GM12878 (cell line): Measurements from ENCODE around the gene SLC25A3. TPM values are rescaled to one million over a fixed set of nuclear protein-coding genes. Genes with fewer than 3 reads are reported as not detected.

Experiments
- ATAC-seq: fragments of 200-7000 bp; cut with Tn5 transposase; 3 replicates; pipeline ENCODE4 v1.9.1; 2020; ENCODE audit warnings: mild to moderate bottlenecking, moderate library complexity
- BruUV-seq: library from RNA; stranded (reverse); fragments of 400-500 nt; replicated peaks from 2 replicates; lab custom pipeline; 2021; lab: Mats Ljungman, UMichigan
- CTCF ChIA-PET: fragments of 300-600 bp; sonication (Branson Sonifier 250); formaldehyde crosslinking; extraction: SDS; loops from one replicate; lab custom pipeline; 2021; ENCODE audit warnings: inconsistent platforms; lab: Yijun Ruan, JAX
- POLR2A ChIA-PET: fragments of 350-600 bp; formaldehyde crosslinking; extraction: SDS; loops from one replicate; lab custom pipeline; 2021; ENCODE audit warnings: inconsistent platforms; lab: Charles Lee
- RAD21 ChIA-PET: fragments of 300-600 bp; sonication (Branson Sonifier 250); formaldehyde crosslinking; loops from one replicate; lab custom pipeline; 2023; ENCODE audit warnings: antibody characterized with exemption; ENCODE audit not compliant: unreplicated experiment; lab: Charles Lee
- SMC1A ChIA-PET: fragments of 300-600 bp; sonication (Branson Sonifier 250); formaldehyde crosslinking; loops from one replicate; lab custom pipeline; 2023; ENCODE audit not compliant: unreplicated experiment, uncharacterized antibody; lab: Charles Lee
- DNase-seq: peaks from one replicate; pipeline ENCODE4 v3.0.0-alpha.2; 2011; ENCODE audit warnings: low read depth, low spot score
- FAIRE-seq: peaks from 3 replicates; lab custom pipeline; 2011; peaks lifted over from hg19 to GRCh38; lab: Jason Lieb, UNC
- H2AFZ ChIP-seq: 2 replicates; pipeline ENCODE4 v1.6.0; 2011; ENCODE audit warnings: low read depth, low read length, control low read depth; ENCODE audit not compliant: control insufficient read depth
- H3K27ac ChIP-seq: 2 replicates; pipeline ENCODE4 v1.5.1; 2011; ENCODE audit warnings: control low read depth; ENCODE audit not compliant: control insufficient read depth, insufficient read depth
- H3K27me3 ChIP-seq, 2 experiments: replicated peaks in 1 of 2; 2 replicates each; pipeline versions ENCODE4 v1.6.0 to v1.6.1; 2011; ENCODE audit warnings: low read length in 1 of 2; ENCODE audit not compliant: control insufficient read depth in 2 of 2, insufficient read depth in 2 of 2
- H3K36me3 ChIP-seq, 2 experiments: 2 replicates each; pipeline ENCODE4 v1.5.1; 2011; ENCODE audit warnings: low read length in 1 of 2; ENCODE audit not compliant: control insufficient read depth in 2 of 2, insufficient read depth in 2 of 2
- H3K4me1 ChIP-seq: 2 replicates; pipeline ENCODE4 v1.6.1; 2011; ENCODE audit warnings: mild to moderate bottlenecking, low read length, moderate library complexity, mixed read lengths; ENCODE audit not compliant: control insufficient read depth, insufficient read depth
- H3K4me2 ChIP-seq: 2 replicates; pipeline ENCODE4 v1.6.0; 2011; ENCODE audit warnings: control low read depth; ENCODE audit not compliant: control insufficient read depth, insufficient read depth
- H3K4me3 ChIP-seq: fragments of 200-600 bp; sonication (generic); 2 replicates; pipeline ENCODE4 v1.5.1; 2016
- H3K79me2 ChIP-seq: 2 replicates; pipeline ENCODE4 v1.6.0; 2011; ENCODE audit warnings: low read length; ENCODE audit not compliant: control insufficient read depth, insufficient read depth
- H3K9ac ChIP-seq: 2 replicates; pipeline ENCODE4 v1.8.0; 2011; ENCODE audit warnings: low read length, control low read depth, mixed read lengths; ENCODE audit not compliant: control insufficient read depth, insufficient read depth
- H3K9me3 ChIP-seq: replicated peaks from 3 replicates; pipeline ENCODE4 v1.5.1; 2011; ENCODE audit warnings: mild to moderate bottlenecking, low read length; ENCODE audit not compliant: control insufficient read depth, insufficient read depth
- H4K20me1 ChIP-seq: 2 replicates; pipeline ENCODE4 v1.6.0; 2011; ENCODE audit not compliant: control insufficient read depth, insufficient read depth
- CBFB ChIP-seq: IDR thresholded peaks from 2 replicates; pipeline ENCODE4 v1.6.1; 2016; ENCODE audit warnings: antibody characterized with exemption, low read depth
- CREB1 ChIP-seq: IDR thresholded peaks from 2 replicates; pipeline ENCODE4 v1.6.1; 2012; ENCODE audit warnings: low read depth, mild to moderate bottlenecking, inconsistent platforms
- EED ChIP-seq: sonication (generic); IDR thresholded peaks from 2 replicates; pipeline ENCODE4 v1.6.1; 2016; ENCODE audit warnings: antibody characterized with exemption, low read depth
- ELK1 ChIP-seq: IDR thresholded peaks from 2 replicates; pipeline ENCODE4 v1.6.1; 2012; ENCODE audit warnings: low read depth, low read length, improper control_type of control experiment
- EP300 ChIP-seq, 2 experiments: fragments of 150-350 bp in 1 of 2; IDR thresholded peaks; 2 replicates each; pipeline ENCODE4 v1.6.1; 2011 to 2012; ENCODE audit warnings: low read depth in 2 of 2, low read length in 2 of 2, borderline replicate concordance in 1 of 2, improper control_type of control experiment in 1 of 2, inconsistent platforms in 1 of 2; ENCODE audit not compliant: control insufficient read depth in 1 of 2
- HCFC1 ChIP-seq: fragments of 150-350 bp; IDR thresholded peaks from 2 replicates; pipeline ENCODE4 v1.6.1; 2014; ENCODE audit warnings: low read length
- MTA2 ChIP-seq: fragments of 450-650 bp; IDR thresholded peaks from 2 replicates; pipeline ENCODE4 v1.6.1; 2016; ENCODE audit warnings: low read depth, mild to moderate bottlenecking, moderate library complexity
- NFXL1 ChIP-seq: fragments of 450-650 bp; IDR thresholded peaks from 2 replicates; pipeline ENCODE4 v1.6.1; 2017; ENCODE audit warnings: antibody characterized with exemption, mild to moderate bottlenecking, borderline replicate concordance
- NKRF ChIP-seq: fragments of 450-650 bp; conservative IDR thresholded peaks from 2 replicates; pipeline ENCODE4 v1.6.1; 2017; ENCODE audit warnings: mild to moderate bottlenecking, moderate library complexity
- PML ChIP-seq: IDR thresholded peaks from 2 replicates; pipeline ENCODE4 v1.6.1; 2012; ENCODE audit warnings: low read length, inconsistent platforms
- POLR2A ChIP-seq: IDR thresholded peaks from 2 replicates; pipeline ENCODE4 v1.6.1; 2011; ENCODE audit warnings: low read depth, mild to moderate bottlenecking, low read length
- POLR2AphosphoS2 ChIP-seq: IDR thresholded peaks from 2 replicates; pipeline ENCODE4 v1.6.1; 2011; ENCODE audit warnings: low read depth, mild to moderate bottlenecking, low read length, improper control_type of control experiment, moderate library complexity
- POLR2AphosphoS5 ChIP-seq: IDR thresholded peaks from 2 replicates; pipeline ENCODE4 v1.6.1; 2011; ENCODE audit warnings: mild to moderate bottlenecking, low read length, inconsistent platforms
- SP1 ChIP-seq: IDR thresholded peaks from one replicate; pipeline ENCODE4 v1.6.1; 2011; ENCODE audit warnings: low read depth, low read length
- SREBF1 ChIP-seq: IDR thresholded peaks from 2 replicates; pipeline ENCODE4 v1.6.1; 2012; ENCODE audit warnings: mild to moderate bottlenecking, low read length
- STAT1 ChIP-seq: fragments of 450-650 bp; conservative IDR thresholded peaks from 2 replicates; pipeline ENCODE4 v1.6.1; 2014; ENCODE audit warnings: antibody characterized with exemption, mild to moderate bottlenecking
- TAF1 ChIP-seq: IDR thresholded peaks from 2 replicates; pipeline ENCODE4 v1.6.1; 2011; ENCODE audit warnings: mild to moderate bottlenecking, low read depth, low read length, borderline replicate concordance
- TCF3 ChIP-seq: IDR thresholded peaks from 2 replicates; pipeline ENCODE4 v1.6.1; 2012; ENCODE audit warnings: low read depth, mild to moderate bottlenecking, low read length, borderline replicate concordance; ENCODE audit not compliant: insufficient read depth
- ZBED1 ChIP-seq: IDR thresholded peaks from 2 replicates; pipeline ENCODE4 v1.6.1; 2016; ENCODE audit warnings: borderline replicate concordance
- WGBS: methylation state at CpG from one replicate; pipeline ENCODE4 v1.1.6; 2016; ENCODE audit warnings: low lambda C conversion rate; ENCODE audit not compliant: insufficient replicate concordance, insufficient coverage; ENCODE audit errors: missing lambda C conversion rate; 5-methylcytosine and 5-hydroxymethylcytosine counted together
- in situ Hi-C: fragments of 300-500 bp; cut with MboI; formaldehyde crosslinking; loops from 9 replicates; pipeline ENCODE4 v1.14.3; 2018; ENCODE audit warnings: mixed read lengths
- intact Hi-C: fragments of 100-400 bp; cut with micrococcal nuclease; formaldehyde crosslinking; loops from one replicate; pipeline ENCODE4 v1.14.2; 2022; ENCODE audit not compliant: unreplicated experiment
- polyA plus RNA-seq, 11 experiments: library from polyadenylated mRNA; depleted of rRNA in 4 of 11; unstranded in 6 of 11; stranded (reverse) in 5 of 11; fragments of >200 nt; fragmentation: Nextera tagmentation in 4 of 11; fragmentation: Illumina TruSeq in 1 of 11; extraction: Ambion mirVana in 4 of 11; extraction: Trizol in 1 of 11; gene quantifications; 1 replicate in 1 of 11; 2 replicates in 10 of 11; pipeline versions ENCODE4 v1.2.1 to v1.2.3, GENCODE V29; 2011 to 2016; ENCODE audit warnings: inconsistent platforms in 2 of 11, missing spikeins in 2 of 11, low read depth in 1 of 11
- total RNA-seq, 4 experiments: library from RNA; depleted of rRNA in 3 of 4; stranded (reverse); fragments of >200 nt in 3 of 4; fragmentation: Illumina TruSeq in 1 of 4; extraction: Trizol in 1 of 4; gene quantifications; 2 replicates each; pipeline versions ENCODE4 v1.2.1 to v1.2.3, GENCODE V29; 2013 to 2021
- TF ChIP-seq, protein P1 (sequence below): IDR thresholded peaks from 2 replicates; pipeline ENCODE4 v1.6.1; 2012; ENCODE audit warnings: low read depth, low read length, improper control_type of control experiment

Gene SLC25A3
- total and polyA plus RNA-seq, 10 of the 15 experiments (the other 5 are each of a cell fraction or from before 2014, with no cell fraction given) = 314 to 700 (median 589) TPM

DNA sequence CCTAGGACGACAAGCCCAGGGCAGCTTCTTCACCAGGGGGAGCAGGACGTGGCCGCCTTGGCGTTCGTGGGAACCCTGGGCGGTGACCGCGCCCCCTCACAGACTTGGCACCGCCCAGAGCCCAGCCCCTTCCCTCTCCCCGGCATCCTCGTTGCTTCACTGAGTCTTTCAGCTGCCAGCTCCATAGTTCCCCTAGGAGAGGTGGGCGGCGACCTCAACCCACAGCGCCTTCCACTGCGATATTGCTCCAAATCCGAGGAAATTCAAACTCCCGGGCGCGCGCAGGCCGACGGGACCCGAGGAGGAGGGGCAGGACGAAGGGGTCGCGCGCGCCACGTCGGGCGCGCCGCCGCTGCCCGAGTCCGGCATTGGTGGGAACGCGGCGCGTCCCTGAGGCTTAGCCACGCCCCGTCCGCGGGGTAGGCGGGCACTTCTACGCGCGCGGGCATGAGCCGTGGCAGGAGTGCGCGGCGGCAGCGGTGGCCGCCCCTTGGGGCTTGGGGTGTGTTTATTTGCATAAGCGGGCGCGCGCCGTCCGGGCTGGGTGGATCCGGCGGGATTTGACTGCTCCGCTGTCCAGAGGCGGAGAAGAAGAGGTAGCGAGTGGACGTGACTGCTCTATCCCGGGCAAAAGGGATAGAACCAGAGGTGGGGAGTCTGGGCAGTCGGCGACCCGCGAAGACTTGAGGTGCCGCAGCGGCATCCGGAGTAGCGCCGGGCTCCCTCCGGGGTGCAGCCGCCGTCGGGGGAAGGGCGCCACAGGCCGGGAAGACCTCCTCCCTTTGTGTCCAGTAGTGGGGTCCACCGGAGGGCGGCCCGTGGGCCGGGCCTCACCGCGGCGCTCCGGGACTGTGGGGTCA, 51.5 kb downstream of the SLC25A3 start, which contains the start of the genes APAF1 and IKBIP:
Gene APAF1, plus strand, starts transcription at position 579 of the 860 bp plus-strand sequence. CDS start 3,070 bp downstream, outside the sequence.
Gene IKBIP, minus strand, starts transcription at position 77 of the 860 bp plus-strand sequence. CDS start 87 bp downstream, outside the sequence.
- Histone ChIP-seq H3K9me3 (no peaks in the 10 kb centered on the region), H3K36me3 (peaks cover 0 to 8% of the 10 kb centered on the region in 2 experiments; a peak in 1 of 4 replicates), H4K20me1 (no peaks in the 10 kb centered on the region), H3K27ac (peak within 1 kb of the TSS; percentile 94), H3K79me2 (peaks cover 72% of the 10 kb centered on the region), H3K9ac (peak within 1 kb of the TSS; percentile 93), H3K4me2 (peak within 1 kb of the TSS; percentile 77), H2AFZ (peak within 1 kb of the TSS; percentile 92), H3K4me1 (no peaks in the 10 kb centered on the region), H3K27me3 (no peaks in the 10 kb centered on the region), H3K4me3 (peak within 1 kb of the TSS; percentile 98)
- ChIA-PET POLR2A (interaction anchor here (0.6 to 6.7 kb wide), 13 partner anchors 9 to 154 kb away, joined by 3 to 41 read pairs (median 4); partner anchors contain the start of genes SLC25A3 and TMPO), CTCF (interaction anchor here (0.5 to 1.9 kb wide), 2 partner anchors 43 to 354 kb away, joined by 3 to 6 read pairs; no protein-coding TSS in a partner anchor), RAD21 (interaction anchor here (1.2 to 2.2 kb wide), 6 partner anchors 9 to 354 kb away, joined by 3 to 17 read pairs (median 5); partner anchors contain the start of gene SLC25A3), SMC1A (interaction anchor here (0.9 to 3.8 kb wide), 10 partner anchors 18 to 1735 kb away, joined by 3 to 46 read pairs (median 4); partner anchors contain the start of gene SLC25A3)
- DNase-seq (peak; percentile 76), FAIRE-seq (peak; percentile 81), ATAC-seq (peak; percentile 87)
- in situ Hi-C loops = no loop called here
- intact Hi-C loops = loop anchor here (1.0 kb wide), 1 partner anchor 52 kb away; the partner anchor contains the start of gene SLC25A3
- no TSS peak for BruUV-seq
- 1% methylated on average over 88 of the region's 91 CpGs for WGBS
- 0 out of 2 replicates have a peak, but pooled peaks have one; percentile 29 for TF ChIP-seq HCFC1
- TF ChIP-seq POLR2AphosphoS5 = peak; percentile 86
- TF ChIP-seq ZBED1 = 0 out of 2 replicates have a peak, but pooled peaks have one; percentile 27
- no peak for TF ChIP-seq STAT1
- 0 out of 2 replicates have a peak, but pooled peaks have one; percentile 19 for TF ChIP-seq CBFB
- TF ChIP-seq NKRF = peak; percentile 97
- TF ChIP-seq POLR2AphosphoS2 = 0 out of 2 replicates have a peak, but pooled peaks have one; percentile 38
- TF ChIP-seq MTA2 = no peak
- TF ChIP-seq EP300 (IDR thresholded peaks at IDR 0.05; ENCODE audit: borderline replicate concordance in 1 of 2, control insufficient read depth in 1 of 2, low read depth in 2 of 2, low read length in 2 of 2) = 0 out of 4 replicates have a peak, but pooled peaks of 1 of the 2 experiments have one; percentile 5
- no peak; the same call in 1 of the 2 replicates for TF ChIP-seq TCF3
- TF ChIP-seq ELK1 = no peak
- peak; percentile 27; the same call in 1 of the 2 replicates for TF ChIP-seq EED
- TF ChIP-seq, protein P1, sequence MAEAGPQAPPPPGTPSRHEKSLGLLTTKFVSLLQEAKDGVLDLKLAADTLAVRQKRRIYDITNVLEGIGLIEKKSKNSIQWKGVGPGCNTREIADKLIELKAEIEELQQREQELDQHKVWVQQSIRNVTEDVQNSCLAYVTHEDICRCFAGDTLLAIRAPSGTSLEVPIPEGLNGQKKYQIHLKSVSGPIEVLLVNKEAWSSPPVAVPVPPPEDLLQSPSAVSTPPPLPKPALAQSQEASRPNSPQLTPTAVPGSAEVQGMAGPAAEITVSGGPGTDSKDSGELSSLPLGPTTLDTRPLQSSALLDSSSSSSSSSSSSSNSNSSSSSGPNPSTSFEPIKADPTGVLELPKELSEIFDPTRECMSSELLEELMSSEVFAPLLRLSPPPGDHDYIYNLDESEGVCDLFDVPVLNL = peak; percentile 94
- TF ChIP-seq CREB1 = no peak
- TF ChIP-seq POLR2A = peak; percentile 85
- TF ChIP-seq NFXL1 = no peak
- TF ChIP-seq TAF1 = peak; percentile 75
- no peak for TF ChIP-seq SREBF1
- TF ChIP-seq SP1 = peak; percentile 61
- peak; percentile 75; the same call in 1 of the 2 replicates for TF ChIP-seq PML
